Spleen (tissue), 7 donors: ENCODE measurements around the gene TCF20.

Source experiments
- POLR2A ChIP-seq, 3 donors: fragments of 450-650 bp; IDR thresholded peaks; one replicate each; pipeline ENCODE4 v1.5.1; 2017; ENCODE audit warnings: antibody characterized with exemption in 3 of 3, mild to moderate bottlenecking in 1 of 3
- POLR2AphosphoS5 ChIP-seq, 3 donors: sonication (generic); formaldehyde crosslinking; IDR thresholded peaks; one replicate each; pipeline ENCODE4 v1.5.1; 2017; ENCODE audit warnings: antibody characterized with exemption in 3 of 3
- TF ChIP-seq, protein P1 (sequence below), 11 experiments: fragments of 200-600 bp in 7 of 11; fragments of 450-650 bp in 4 of 11; sonication (generic) in 4 of 11; IDR thresholded peaks in 8 of 11; conservative IDR thresholded peaks in 3 of 11; 1 replicate in 7 of 11; 2 replicates in 4 of 11; pipeline versions ENCODE4 v1.4.0 to v1.8.0; 2016 to 2021; ENCODE audit warnings: antibody characterized with exemption in 11 of 11, inconsistent platforms in 4 of 11, mild to moderate bottlenecking in 1 of 11
- donor health status: DM: no; HTN: no; CAD: no; lungs with moderate emphysema.
- donor health status: DM: no; HTN: no; CAD: no.
- donor health status: DM: no; HTN: no; CAD: no.

DNA sequence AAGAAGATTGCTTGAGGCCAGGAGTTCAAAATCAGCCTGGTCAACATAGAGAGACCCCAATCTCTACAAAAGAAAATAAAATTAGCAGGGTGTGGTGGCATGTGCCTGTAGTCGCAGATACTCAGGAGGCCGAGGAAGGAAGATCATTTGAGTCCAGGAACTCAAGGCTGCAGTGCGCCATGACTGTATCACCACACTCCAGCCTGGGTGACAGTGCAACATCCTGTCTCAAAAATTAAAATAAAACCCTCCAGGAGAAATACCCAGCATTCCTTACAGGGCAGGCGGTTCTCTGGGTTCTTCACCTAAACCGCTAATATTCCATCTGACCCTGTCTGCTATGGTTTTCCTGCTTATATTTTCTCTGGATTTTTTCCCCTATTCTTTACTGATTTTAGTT is 13.5 kb downstream of the TCF20 start:
- TF ChIP-seq, protein P1, sequence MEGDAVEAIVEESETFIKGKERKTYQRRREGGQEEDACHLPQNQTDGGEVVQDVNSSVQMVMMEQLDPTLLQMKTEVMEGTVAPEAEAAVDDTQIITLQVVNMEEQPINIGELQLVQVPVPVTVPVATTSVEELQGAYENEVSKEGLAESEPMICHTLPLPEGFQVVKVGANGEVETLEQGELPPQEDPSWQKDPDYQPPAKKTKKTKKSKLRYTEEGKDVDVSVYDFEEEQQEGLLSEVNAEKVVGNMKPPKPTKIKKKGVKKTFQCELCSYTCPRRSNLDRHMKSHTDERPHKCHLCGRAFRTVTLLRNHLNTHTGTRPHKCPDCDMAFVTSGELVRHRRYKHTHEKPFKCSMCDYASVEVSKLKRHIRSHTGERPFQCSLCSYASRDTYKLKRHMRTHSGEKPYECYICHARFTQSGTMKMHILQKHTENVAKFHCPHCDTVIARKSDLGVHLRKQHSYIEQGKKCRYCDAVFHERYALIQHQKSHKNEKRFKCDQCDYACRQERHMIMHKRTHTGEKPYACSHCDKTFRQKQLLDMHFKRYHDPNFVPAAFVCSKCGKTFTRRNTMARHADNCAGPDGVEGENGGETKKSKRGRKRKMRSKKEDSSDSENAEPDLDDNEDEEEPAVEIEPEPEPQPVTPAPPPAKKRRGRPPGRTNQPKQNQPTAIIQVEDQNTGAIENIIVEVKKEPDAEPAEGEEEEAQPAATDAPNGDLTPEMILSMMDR (IDR thresholded peaks at IDR 0.05 in 8 of 11, conservative IDR thresholded peaks at IDR 0.05 in 3 of 11) = no peak
- TF ChIP-seq POLR2AphosphoS5 (IDR thresholded peaks at IDR 0.05) (no peak), POLR2A (IDR thresholded peaks at IDR 0.05) (no peak)
